ENCODE data around the gene KCNH5.

The KCNH5 gene

DNA sequence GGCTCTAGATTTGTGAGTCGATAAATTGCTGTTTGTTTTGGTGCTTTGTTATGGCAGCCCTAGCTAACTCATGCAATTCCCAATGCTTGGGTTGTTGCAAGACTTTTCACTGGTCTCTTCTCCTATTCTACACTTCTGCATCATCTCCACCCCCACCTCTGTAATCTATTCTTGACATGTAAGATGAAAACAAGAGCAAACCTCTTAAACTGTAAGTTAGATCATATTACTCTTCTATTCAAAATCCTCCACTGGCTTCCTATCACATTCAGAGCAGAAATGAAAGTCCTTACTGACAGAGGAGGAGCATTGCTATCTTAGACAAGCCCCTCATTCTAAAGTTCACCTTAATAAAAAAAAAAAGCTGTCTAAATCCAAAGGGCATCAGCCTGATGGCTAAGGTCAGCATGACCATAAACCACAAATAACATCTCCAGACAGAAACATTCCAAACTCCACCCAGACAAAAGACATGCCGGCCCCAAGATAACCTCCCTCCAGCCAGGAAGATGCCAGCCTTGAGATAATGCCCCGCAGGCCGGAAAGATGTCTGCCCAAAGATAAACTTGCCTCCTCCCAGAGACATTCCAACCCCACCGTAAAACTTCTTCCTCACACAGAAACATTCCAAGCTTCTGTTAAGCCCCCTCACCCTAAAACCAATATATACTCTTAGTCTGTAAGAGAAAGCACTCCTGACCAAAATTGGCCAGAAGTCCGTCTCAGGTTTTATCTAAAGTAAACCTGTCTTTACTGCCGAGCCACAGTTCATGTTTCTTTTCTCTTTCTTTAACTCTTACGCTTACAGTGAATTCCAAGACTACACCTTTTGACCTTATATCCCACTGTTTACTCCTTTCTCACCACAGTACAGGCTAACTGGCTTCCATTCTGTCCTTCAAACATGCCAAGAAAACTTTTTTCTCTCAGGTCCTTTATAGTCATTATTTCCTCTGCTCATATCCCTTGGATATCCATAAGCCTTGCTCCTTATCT is 308.9 kb downstream of the KCNH5 start:
- no peak for DNase-seq

DNA sequence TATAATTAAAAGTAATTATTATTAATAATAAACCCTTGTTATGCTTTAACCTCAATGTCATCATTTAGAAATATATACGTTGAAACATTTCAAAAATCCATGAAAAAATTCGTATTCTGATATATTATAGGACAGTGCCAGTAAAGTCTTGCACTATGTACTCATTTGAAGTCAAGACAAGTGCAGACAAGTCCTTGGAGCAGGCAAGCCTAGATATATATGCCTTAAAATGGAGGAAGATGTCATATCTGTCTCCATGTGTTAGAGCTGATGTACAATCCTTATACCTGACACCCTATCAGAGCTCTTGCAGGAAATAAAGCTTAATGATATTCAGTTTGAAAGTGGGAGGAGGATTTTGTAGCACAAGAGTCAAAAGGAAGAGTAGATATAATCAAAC is 310.4 kb downstream of the KCNH5 start:
- DNase-seq, result no peak

DNA sequence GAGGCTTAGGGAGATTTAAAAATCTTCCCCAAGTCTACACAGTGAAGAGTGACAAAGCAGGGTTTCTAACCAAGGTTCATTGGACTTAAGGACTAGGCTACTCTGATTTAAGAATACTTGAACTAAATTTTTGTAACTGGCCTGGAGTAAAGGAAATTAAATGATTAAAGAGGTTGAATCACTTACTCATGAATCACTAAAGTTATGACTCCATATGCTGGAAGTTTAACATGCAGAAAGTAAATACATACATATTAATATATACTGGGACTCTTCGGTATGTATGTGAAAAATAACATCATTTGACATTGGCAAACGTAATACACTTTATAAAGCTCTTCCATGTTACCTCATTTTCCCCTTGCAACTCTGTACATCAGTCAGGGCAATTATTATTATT is 322.9 kb downstream of the KCNH5 start:
- no peak for DNase-seq

DNA sequence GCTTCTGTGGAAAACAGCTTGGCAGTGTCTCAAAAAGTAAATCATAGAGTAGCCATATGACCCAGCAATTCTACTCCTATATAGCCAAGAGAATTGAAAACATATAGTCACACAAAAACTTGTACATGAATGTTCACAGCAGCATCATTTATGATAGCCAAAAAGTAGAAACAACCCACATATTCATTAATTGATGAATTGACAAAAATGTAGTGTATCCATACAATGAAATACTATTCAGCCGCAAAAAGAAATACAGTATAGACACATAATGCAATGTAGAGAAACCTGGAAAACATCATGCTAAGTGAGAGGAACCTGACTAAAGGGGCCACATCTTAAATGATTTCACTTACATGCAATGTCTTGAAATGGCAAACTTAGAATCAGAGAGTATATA is 326.6 kb downstream of the KCNH5 start:
- no peak for DNase-seq

DNA sequence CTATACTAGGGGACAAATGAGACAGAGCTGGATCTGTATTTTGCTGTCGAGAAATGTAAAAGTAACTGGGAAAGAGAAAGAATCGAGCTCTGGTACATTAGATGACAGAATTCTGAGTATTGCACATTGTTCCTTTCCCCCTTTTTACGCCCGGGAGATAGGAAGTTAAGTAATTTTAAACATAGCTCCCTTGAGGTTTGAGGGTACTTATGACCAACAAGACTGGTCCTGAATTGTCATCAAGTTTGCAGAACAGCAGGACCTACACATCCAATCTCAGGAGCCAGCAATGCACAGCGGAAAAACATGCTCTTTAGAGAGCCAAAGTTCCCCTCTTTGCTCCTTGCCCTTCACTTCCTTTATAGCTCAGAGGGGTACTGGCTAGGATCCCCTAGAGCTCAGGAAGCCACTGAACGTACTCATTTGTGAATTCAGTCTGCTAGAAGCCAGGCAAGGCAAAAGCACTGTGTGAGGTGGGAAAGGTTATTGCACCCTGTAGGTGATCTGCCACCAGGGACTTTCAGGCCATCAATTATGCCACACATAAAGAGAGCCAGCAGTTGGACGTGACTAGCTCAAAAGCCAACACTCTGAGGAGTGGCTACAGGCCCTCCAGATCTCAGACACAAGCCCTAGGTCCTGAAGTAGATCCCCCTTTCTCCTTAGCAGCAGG is 333.8 kb downstream of the KCNH5 start:
- no peak for DNase-seq

DNA sequence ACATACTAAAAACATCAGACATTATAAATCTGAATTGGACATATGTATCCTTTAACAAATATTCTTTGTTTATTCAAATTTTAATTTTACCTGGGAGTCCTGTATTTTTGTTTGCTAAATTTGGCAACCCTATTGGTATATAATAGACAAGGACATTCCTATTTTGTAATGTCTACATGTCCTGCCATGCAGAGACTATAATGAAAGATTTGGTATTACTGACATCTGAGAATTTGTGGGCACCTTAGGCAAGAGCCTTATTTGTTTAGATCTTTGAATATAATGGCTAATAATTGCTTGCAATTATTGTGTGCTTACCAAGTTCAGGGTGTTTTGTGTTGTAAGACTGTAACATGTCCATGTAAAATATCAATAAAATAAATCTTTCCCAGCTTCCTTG is 334.4 kb downstream of the KCNH5 start:
- no peak for DNase-seq

DNA sequence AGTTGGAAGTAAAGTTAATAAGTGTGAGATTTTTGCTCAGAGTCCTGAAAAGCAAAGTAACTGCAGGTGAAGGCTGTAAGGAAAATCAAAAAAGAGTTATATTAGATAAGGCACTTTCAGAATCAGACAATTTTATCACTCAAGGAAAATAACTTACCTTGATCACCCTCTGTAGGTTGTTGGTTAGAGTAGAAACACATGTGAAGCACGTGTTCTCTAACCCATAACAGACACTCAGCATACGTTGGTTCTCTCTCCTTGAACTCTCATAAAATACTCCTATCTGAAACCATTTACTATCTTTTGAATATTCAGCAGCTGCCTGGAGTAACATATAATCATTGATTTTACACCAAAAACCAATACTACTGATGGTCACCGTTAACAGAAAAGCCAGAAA is 335.5 kb downstream of the KCNH5 start:
- no peak for DNase-seq

DNA sequence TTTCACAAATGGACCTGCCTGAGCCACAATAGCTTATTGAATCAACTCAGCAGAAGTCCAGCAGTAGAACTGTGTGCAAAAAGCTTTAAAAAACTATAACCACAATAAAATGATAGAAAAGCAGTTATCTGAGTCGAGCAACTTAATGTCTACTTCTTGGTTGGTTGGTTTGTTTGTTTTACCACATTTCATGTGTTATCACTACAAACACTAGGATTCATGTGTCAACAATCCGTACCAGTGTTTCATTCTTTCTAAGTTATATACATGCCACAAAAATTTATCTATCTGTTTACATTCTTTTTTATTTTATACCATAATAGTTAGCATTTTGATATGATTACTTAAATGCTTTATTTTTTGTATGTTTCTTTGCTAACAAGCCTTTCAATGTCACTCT is 339.0 kb downstream of the KCNH5 start:
- DNase-seq, result no peak

DNA sequence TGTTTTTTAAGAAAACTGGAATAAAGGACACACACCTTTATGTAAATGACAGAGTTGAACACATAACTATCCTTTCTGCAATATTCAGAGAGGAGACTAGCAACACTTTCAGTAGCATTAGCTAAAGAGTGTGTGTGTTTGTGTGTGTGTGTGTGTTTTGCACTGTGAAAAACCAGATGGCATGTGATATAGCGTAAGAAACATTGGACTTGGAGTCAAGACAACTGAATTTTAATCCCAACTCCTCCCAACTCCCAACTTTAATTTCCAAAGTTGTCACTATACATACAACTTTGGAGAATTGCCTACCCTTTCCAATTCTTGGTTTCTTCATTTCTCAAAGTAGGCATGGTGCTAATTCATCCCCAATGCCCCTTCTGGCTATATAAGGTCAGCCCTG is 347.8 kb downstream of the KCNH5 start:
- no peak for DNase-seq

DNA sequence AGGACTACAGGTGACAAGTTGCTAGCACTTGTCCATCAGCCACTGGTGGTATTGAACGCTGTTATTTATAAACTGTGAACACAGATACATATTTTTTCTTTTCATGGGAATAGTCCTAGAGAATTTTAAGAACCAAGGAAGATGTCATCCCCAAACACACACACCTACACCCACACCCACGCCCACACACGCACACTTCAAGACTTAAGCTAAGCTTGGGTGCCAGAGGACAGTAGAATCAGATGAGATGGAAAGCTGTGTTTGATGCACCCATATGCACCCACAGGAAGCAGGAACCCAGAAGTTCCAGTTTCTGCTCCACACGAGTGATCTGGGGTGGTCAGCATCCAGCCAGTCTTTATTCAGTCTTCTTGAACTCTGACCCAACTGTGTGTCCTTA is 348.3 kb downstream of the KCNH5 start:
- no peak for DNase-seq

DNA sequence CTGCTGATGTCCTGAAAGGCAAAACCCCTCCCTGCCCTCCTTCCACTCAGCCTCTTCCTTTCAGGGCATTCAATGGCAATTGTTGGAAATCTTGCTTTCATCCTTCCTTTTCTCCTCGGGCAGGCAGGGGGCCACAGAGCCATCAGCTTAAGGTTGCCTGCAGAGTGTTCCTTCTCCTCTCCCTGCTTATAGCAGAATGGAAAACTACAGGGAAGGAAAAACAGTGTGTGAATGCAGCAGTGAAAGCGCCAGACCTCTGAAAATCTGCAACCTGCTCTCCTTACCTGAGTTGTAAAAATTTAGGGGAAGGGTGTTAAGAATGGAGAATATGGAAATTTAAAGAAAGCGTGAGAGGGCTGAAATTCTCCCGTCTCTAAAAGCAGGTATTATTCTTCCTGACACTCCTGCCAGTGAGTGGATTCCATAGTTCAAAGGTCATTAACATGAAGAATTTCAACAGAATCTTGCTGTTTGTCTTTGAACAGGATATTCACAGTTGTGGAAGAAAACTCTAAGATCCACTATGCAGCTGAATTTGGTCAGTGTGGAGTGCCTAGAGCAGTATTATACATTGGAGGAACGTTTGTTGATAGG is 348.8 kb downstream of the KCNH5 start:
- DNase-seq, result no peak

DNA sequence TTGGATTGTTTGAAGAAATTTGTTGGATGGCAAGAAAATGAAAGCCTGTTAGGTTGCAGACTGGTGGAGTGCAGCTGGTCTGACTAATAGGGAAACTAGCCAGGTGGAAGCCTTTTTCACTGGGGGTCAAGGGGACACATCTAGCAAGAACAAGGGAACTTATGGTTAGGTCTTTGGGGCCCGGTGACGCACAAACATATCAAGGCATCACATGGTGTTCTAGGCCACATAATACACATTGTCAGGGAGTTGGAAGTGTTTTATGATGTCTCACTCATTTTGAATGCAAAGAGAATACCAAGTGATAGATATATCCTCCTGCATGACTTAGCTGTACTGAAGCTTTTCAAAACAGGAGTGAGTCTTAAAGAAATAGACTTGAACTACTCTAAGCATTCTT is 351.2 kb downstream of the KCNH5 start:
- DNase-seq, result no peak

DNA sequence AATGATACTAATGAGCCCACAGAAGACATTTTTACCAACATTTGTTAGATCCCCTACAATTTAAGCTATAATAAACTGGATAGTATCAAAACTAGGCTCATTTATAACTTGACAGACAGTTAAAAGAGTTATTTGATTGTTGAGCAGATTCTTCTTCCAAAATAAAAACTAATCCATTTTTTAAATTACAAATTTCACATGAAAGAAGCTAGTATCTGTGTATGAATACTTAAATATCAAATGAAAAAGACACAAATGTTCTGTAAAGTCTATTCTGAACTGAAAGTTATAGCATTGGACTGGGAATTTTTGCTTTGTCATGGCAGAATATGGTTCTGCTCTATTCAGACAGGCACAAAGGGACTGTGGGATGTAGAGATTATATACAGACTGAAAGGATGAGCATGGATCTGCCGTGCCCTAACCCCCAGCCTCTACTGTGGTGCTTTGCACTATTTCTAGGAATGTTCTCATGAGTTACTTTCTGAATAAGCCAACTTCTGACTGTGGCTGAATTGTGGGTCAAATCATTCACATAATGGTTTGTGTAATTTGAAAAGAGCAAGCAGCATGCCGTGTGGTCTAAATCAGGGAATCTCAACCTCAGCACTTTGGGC is 352.7 kb downstream of the KCNH5 start:
- DNase-seq, result no peak

DNA sequence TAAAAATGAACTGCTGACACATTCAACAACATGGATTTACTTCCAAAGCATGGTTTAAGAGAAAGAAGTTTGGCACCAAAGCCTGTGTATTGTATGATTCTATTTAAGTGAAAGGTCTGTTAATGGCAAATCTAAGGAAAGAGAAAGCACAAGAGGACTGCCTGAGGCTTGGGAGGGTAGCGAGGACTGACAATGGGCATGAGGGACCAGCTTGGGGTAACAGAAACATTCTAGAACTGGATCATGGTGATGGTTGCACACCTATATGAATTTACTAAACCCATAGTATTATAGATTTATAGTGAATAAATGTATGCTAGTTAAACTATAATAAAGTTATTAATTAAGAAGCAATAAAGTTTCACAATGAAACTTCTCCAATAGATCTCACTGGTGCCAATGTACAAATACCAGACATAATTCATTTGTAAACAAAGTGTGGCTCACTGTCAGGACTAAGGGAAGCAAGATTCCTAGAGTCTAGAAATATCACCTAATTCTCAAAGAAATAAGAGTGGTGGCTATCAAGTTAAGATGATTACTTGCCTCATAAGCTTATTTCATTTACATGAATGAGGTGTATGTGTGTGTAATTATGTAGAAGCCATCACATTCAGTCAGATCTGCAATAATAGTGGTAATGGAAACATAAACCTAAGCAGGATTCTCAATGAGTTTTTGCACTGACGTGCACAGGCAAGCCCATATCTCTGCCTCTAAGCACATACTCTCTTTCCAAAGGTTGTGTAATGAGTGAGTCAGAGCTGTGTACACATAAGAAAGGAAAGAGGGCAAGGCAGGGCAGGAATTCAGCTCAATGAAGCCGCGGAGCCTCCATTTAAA is 353.4 kb downstream of the KCNH5 start:
- DNase-seq, result no peak

DNA sequence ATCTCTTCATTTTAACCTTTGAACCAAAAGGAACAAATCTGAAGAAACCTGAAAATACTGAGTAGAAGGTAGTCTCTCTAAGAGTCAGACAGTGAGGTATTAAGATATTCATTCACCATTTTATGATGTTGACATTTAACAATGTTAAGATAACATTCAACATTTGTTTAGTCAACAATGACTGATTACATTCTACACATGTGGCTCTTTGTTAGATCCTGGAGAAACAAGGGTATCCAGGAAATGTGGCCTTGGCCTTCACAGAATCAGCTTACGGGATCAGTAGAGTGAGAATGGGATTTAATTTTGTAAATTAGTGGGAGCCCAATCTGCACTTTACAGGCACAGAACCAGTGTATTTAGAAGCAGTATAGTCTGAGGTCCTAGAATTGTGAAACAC is 355.5 kb downstream of the KCNH5 start:
- DNase-seq, result no peak

DNA sequence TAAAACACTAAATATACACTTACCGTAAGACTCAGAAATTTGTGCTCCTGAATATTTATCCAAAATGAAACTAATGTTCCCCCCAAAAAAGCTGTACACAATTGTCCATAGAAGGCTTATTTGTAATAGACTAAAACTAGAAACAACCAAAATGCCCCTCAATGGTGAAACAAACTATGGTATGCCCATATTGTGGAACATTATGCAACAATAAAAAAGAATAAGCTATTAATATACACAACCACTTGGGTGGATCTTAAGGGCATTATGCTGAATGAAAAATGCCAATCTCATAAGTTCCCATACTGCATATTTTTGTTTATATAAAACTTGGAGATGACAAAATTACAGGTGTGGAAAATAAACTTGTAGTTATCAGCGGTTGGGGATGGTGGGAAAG is 357.4 kb downstream of the KCNH5 start:
- no peak for DNase-seq

DNA sequence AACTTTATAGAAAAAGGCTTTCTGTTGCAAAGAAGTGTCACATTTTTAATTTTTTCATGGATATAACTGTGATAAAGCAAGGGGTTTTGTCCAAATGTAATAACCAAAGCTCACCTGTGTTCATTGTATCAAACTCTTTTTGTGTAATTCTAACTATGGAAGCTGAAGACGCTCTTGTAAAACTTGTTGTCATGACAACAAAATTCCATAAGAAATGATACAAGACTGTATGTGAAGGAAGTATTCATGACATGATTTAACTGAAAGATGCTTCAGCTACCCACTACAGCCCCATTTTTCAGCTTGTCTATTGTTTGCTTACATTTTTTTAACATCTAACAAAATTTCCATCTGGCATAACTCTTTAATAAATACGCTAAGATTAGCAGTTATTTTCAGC is 360.9 kb downstream of the KCNH5 start:
- no peak for DNase-seq

DNA sequence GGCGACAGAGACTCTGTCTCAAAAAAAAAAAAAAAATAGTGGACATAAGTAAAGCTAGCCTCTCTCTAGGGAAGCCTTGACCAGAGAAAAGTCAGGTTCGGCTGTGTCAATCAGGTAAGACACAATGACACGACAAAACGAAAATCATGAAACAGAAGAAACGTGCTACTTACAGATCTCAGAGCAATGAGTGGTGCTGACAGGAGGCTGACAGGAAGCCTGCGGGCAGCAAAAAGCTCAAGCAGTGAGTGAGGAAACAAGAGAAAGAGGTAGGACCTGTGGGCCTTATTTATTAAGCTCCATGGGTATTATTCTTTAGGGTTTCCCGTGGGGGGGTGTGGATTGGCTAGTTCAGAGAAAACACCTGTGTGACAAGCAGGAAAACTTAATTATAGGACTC is 363.1 kb downstream of the KCNH5 start:
- DNase-seq, result no peak

DNA sequence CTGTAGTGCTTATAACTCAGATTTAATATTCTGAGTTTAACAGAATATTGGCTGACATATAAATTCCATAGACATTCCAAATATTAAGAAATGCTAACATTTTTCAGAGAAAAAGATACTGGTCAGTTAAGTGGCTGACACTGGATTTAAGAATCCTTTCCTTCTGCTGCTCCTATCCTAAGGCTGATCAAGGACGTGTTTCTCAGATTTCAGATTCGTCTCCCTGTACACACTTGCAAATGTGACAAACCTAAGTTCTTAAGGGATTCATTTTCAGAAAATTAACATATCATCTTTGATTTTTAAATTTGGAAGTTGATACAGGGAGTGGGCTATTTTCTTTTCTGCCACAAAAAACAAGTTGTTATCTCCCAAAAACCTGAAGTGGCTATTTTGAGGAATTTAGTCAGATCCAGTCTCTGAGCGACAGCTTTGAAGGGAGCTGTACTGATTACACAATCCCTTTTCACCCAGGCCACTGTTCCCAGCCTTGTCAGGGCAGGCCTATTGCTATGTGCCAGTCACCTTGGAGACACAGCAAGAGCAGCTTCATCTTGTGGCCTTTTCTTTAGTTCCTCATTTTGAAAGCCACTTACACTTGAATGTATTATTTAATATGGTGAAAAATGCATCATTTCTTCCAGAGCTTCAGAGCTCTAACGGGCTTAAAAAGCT is 370.6 kb downstream of the KCNH5 start:
- no peak for DNase-seq

DNA sequence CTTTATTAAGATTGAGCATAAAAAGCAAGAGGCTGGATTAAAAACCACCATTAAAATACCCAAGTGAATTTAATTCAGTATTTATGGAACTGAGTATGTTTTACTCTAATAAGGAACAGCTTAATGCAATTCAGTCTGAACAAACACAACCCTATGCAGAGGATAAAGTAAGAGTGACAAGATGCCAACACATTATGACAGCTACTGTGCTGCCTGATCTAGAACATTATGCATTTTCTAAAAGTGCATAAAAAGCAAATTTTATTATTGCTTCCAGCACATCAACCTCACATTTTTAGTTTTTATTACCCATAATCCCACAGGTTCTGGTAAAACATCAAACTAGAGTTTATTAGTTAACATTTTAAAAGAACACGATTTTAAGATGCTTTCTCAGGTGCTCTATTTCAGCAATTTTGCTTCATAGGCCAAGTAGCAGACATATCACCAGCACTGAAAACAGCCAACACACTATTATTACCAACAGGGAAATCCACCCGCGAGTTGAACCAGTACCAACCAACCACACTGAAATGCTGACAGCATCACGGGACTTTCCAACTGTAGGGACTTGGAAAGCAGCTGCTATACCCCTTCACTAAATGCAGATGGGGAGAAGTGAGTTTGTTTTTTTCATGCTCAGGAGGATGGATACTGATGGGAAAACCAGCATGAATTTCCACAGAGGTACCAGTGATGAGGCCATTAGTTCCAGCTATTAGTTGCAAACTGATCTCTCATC is 372.1 kb downstream of the KCNH5 start:
- no peak for DNase-seq

DNA sequence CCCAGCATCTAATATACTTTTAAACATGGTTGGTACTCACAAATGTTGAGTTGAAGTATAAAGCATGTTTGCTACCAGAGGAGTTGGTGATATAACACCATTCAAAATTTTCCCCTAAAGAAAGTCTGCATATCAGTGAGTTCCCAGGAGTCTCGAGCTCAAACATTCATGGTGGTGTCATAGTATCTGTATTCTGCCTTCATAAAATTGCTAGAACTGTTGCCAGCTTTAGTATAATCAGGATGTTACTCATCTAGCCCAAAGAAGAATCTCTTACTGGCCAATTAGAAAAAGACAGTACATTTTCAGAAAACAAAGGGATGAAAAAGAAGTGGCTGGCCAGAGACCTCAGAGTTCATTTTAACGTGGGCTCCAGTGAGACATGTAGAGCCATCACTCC is 374.7 kb downstream of the KCNH5 start:
- DNase-seq, result no peak

Measured in RPMI8226 (cell line).